NB4 (cell line): ENCODE data around the gene VGF.

Source experiments
- POLR2A ChIP-seq: IDR thresholded peaks from 2 replicates; pipeline ENCODE4 v1.6.1; 2011; ENCODE audit warnings: mild to moderate bottlenecking; ENCODE audit not compliant: insufficient read length; ENCODE audit errors: extremely low read depth
- TF ChIP-seq, protein P1 (sequence below): IDR thresholded peaks from one replicate; pipeline ENCODE4 v1.5.1; 2012; ENCODE audit warnings: low read depth, low read length
- TF ChIP-seq, protein P2 (sequence below): IDR thresholded peaks from 2 replicates; pipeline ENCODE4 v1.6.1; 2011; ENCODE audit warnings: low read depth, low read length

DNA sequence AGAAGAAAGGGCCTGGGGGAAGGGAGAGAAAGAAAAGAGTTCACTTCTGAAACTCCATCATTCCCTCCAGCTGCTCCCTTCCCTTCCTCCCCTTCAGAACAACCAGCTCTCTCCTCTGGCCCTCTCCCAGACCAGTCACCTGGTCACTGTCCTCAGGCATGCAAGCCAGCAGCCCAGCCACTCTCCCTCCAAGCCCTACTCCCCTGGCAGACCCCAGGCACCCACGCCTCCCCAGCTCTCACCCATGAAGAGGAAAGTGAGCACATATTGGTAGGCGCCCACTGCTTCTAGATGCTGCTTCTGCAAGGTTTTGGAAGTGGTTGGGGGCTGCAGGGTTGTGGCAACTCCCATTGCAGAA is 35.1 kb upstream of the VGF start:
- TF ChIP-seq, protein P1, sequence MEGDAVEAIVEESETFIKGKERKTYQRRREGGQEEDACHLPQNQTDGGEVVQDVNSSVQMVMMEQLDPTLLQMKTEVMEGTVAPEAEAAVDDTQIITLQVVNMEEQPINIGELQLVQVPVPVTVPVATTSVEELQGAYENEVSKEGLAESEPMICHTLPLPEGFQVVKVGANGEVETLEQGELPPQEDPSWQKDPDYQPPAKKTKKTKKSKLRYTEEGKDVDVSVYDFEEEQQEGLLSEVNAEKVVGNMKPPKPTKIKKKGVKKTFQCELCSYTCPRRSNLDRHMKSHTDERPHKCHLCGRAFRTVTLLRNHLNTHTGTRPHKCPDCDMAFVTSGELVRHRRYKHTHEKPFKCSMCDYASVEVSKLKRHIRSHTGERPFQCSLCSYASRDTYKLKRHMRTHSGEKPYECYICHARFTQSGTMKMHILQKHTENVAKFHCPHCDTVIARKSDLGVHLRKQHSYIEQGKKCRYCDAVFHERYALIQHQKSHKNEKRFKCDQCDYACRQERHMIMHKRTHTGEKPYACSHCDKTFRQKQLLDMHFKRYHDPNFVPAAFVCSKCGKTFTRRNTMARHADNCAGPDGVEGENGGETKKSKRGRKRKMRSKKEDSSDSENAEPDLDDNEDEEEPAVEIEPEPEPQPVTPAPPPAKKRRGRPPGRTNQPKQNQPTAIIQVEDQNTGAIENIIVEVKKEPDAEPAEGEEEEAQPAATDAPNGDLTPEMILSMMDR = no peak
- no peak for TF ChIP-seq POLR2A
- TF ChIP-seq, protein P2, sequence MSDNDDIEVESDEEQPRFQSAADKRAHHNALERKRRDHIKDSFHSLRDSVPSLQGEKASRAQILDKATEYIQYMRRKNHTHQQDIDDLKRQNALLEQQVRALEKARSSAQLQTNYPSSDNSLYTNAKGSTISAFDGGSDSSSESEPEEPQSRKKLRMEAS = no peak
